K562 (cell line): Measurements from ENCODE around the gene AGFG2. TPM values are rescaled to one million over a fixed set of nuclear protein-coding genes. Genes with fewer than 3 reads are reported as not detected.

Experiments used
- BRD9 ChIP-seq: fragments of 450-650 bp; IDR thresholded peaks from 2 replicates; pipeline ENCODE4 v1.6.1; 2018; ENCODE audit warnings: low read depth; ENCODE audit not compliant: partially characterized antibody
- FOSL1 ChIP-seq: fragments of 200-800 bp; sonication (Bioruptor generic); conservative IDR thresholded peaks from 2 replicates; pipeline ENCODE4 v1.6.1; 2016; ENCODE audit warnings: missing genetic modification characterization, missing compliant biosample characterization
- ILK ChIP-seq: fragments of 450-650 bp; IDR thresholded peaks from 2 replicates; pipeline ENCODE4 v1.6.1; 2016; ENCODE audit warnings: missing genetic modification characterization, low read depth, mild to moderate bottlenecking, missing compliant biosample characterization, moderate library complexity, borderline replicate concordance
- NFATC3 ChIP-seq: fragments of 450-650 bp; IDR thresholded peaks from 2 replicates; pipeline ENCODE4 v1.6.1; 2017; ENCODE audit warnings: mild to moderate bottlenecking
- NR4A1 ChIP-seq, 2 experiments: fragments of 250-450 bp in 1 of 2; fragments of 450-650 bp in 1 of 2; sonication (Bioruptor Pico) in 1 of 2; IDR thresholded peaks; 2 replicates each; pipeline versions ENCODE4 v1.4.0 to v1.6.1; 2016 to 2020; ENCODE audit warnings: mild to moderate bottlenecking in 2 of 2, missing compliant biosample characterization in 1 of 2, missing genetic modification characterization in 1 of 2, moderate library complexity in 1 of 2
- PHF21A ChIP-seq: fragments of 450-650 bp; IDR thresholded peaks from 2 replicates; pipeline ENCODE4 v1.6.1; 2017; ENCODE audit warnings: low read depth, borderline replicate concordance
- SP2 ChIP-seq: IDR thresholded peaks from 2 replicates; pipeline ENCODE4 v1.6.1; 2011; ENCODE audit warnings: mild to moderate bottlenecking, low read depth, low read length, moderate library complexity; ENCODE audit not compliant: poor library complexity, severe bottlenecking; ENCODE audit errors: extremely low read depth
- SREBF2 ChIP-seq: sonication (generic); formaldehyde crosslinking; IDR thresholded peaks from 2 replicates; pipeline ENCODE4 v1.4.0; 2020; ENCODE audit warnings: mild to moderate bottlenecking, missing genetic modification reagents
- U2AF1 ChIP-seq: fragments of 200-400 bp; formaldehyde crosslinking; optimal IDR thresholded peaks from 2 replicates; pipeline ENCODE3; 2017; ENCODE audit warnings: mild to moderate bottlenecking, low read depth, low read length, moderate library complexity
- YBX1 ChIP-seq: fragments of 450-650 bp; IDR thresholded peaks from 2 replicates; pipeline ENCODE4 v1.7.1; 2016; ENCODE audit warnings: mild to moderate bottlenecking
- ZNF780A ChIP-seq: fragments of 250-450 bp; sonication (Bioruptor Pico); IDR thresholded peaks from 2 replicates; pipeline ENCODE4 v1.5.0; 2021; ENCODE audit warnings: mild to moderate bottlenecking
- ZZZ3 ChIP-seq: fragments of 450-650 bp; IDR thresholded peaks from 2 replicates; pipeline ENCODE4 v1.6.1; 2016; ENCODE audit warnings: antibody characterized with exemption, mild to moderate bottlenecking, moderate library complexity
- polyA plus RNA-seq, 8 experiments: library from polyadenylated mRNA; depleted of rRNA in 4 of 8; stranded (reverse) in 5 of 8; unstranded in 3 of 8; fragments of >200 nt; fragmentation: Nextera tagmentation in 2 of 8; fragmentation: Illumina TruSeq in 1 of 8; extraction: Ambion mirVana in 2 of 8; extraction: Trizol in 1 of 8; gene quantifications; 2 replicates each; pipeline versions ENCODE4 v1.2.1 to v1.2.3, GENCODE V29; 2011 to 2014; ENCODE audit warnings: inconsistent platforms in 1 of 8, missing spikeins in 1 of 8
- total RNA-seq, 7 experiments: library from RNA; depleted of rRNA in 6 of 7; stranded (reverse); fragments of >200 nt in 6 of 7; fragmentation: Illumina TruSeq in 2 of 7; extraction: Trizol in 2 of 7; gene quantifications; 2 replicates each; pipeline versions ENCODE4 v1.2.1 to v1.2.3, GENCODE V29; 2011 to 2021; ENCODE audit warnings: low replicate concordance in 1 of 7
- TF ChIP-seq, protein P1 (sequence below): sonication (generic); formaldehyde crosslinking; IDR thresholded peaks from 2 replicates; pipeline ENCODE4 v1.8.0; 2022; ENCODE audit warnings: mild to moderate bottlenecking, low read depth, missing genetic modification reagents
- TF ChIP-seq, protein P2 (sequence below): fragments of 250-450 bp; sonication (Bioruptor Pico); IDR thresholded peaks from 2 replicates; pipeline ENCODE4 v1.8.0; 2022; ENCODE audit warnings: inconsistent platforms, mild to moderate bottlenecking, moderate library complexity, borderline replicate concordance
- TF ChIP-seq, protein P3 (sequence below): fragments of 450-650 bp; IDR thresholded peaks from 2 replicates; pipeline ENCODE4 v1.6.1; 2017; ENCODE audit warnings: mild to moderate bottlenecking, moderate library complexity
- TF ChIP-seq, protein P4 (sequence below): sonication (generic); formaldehyde crosslinking; IDR thresholded peaks from 2 replicates; pipeline ENCODE4 v1.9.0; 2022; ENCODE audit warnings: mild to moderate bottlenecking, missing genetic modification reagents
- TF ChIP-seq, protein P5 (sequence below), 2 experiments: fragments of 450-650 bp; IDR thresholded peaks; 2 replicates each; pipeline ENCODE4 v1.6.1; 2016
- TF ChIP-seq, protein P6 (sequence below): fragments of 250-450 bp; sonication (Bioruptor Pico); IDR thresholded peaks from 2 replicates; pipeline ENCODE4 v1.5.0; 2021; ENCODE audit warnings: mild to moderate bottlenecking, borderline replicate concordance

The AGFG2 gene
- total and polyA plus RNA-seq, 9 of the 15 experiments (the other 6 are each of a cell fraction or from before 2014, with no cell fraction given): 0.31 to 23.1 (median 6.5) TPM

DNA sequence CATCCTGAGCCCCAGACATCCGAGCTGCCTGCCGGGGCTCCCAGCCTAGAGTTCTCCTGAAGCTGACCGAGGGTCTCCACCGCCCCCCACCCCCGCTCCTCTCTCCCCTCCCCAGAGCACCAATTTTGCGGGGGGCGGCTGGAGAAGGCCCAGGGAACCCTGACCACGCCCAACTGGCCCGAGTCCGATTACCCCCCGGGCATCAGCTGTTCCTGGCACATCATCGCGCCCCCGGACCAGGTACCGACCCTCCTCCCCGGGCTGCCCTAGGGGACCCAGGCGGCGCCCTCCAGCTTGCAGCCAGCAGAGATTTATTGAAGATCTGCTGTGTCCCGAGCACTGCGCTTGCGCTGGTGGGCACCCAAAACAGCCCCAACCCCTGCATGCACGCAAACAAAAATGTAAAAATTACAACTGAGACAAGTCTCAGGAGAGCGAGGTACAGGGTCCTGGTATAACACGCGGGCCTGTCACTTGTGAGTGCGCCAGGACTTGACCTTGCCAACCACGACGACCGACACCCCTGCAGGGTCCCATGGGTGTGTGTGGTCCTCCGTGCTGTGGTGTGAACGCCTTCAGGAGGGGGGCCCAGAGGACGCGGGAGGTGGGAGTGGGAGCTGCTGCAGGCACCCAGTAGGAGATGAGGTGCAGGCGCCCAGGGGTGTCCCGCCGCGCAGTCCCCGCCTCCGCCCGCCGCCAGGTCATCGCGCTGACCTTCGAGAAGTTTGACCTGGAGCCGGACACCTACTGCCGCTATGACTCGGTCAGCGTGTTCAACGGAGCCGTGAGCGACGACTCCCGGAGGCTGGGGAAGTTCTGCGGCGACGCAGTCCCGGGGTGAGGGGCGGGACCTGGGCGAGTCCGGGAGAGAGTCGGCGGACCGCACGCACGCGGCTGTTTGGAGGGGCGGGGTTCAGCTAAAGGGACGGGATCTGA is 66.2 kb downstream of the AGFG2 start (continued):
- no peak for TF ChIP-seq U2AF1
- TF ChIP-seq, protein P1, sequence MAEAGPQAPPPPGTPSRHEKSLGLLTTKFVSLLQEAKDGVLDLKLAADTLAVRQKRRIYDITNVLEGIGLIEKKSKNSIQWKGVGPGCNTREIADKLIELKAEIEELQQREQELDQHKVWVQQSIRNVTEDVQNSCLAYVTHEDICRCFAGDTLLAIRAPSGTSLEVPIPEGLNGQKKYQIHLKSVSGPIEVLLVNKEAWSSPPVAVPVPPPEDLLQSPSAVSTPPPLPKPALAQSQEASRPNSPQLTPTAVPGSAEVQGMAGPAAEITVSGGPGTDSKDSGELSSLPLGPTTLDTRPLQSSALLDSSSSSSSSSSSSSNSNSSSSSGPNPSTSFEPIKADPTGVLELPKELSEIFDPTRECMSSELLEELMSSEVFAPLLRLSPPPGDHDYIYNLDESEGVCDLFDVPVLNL (CRISPR knock-in tag): no peak
- no peak for TF ChIP-seq BRD9
- no peak for TF ChIP-seq NR4A1 (CRISPR knock-in tag; IDR thresholded peaks at IDR 0.05)
- TF ChIP-seq NR4A1 (tag; IDR thresholded peaks at IDR 0.05): no peak
- TF ChIP-seq, protein P2, sequence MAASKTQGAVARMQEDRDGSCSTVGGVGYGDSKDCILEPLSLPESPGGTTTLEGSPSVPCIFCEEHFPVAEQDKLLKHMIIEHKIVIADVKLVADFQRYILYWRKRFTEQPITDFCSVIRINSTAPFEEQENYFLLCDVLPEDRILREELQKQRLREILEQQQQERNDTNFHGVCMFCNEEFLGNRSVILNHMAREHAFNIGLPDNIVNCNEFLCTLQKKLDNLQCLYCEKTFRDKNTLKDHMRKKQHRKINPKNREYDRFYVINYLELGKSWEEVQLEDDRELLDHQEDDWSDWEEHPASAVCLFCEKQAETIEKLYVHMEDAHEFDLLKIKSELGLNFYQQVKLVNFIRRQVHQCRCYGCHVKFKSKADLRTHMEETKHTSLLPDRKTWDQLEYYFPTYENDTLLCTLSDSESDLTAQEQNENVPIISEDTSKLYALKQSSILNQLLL (CRISPR knock-in tag): no peak
- TF ChIP-seq, protein P3, sequence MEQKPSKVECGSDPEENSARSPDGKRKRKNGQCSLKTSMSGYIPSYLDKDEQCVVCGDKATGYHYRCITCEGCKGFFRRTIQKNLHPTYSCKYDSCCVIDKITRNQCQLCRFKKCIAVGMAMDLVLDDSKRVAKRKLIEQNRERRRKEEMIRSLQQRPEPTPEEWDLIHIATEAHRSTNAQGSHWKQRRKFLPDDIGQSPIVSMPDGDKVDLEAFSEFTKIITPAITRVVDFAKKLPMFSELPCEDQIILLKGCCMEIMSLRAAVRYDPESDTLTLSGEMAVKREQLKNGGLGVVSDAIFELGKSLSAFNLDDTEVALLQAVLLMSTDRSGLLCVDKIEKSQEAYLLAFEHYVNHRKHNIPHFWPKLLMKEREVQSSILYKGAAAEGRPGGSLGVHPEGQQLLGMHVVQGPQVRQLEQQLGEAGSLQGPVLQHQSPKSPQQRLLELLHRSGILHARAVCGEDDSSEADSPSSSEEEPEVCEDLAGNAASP: no peak
- no peak for TF ChIP-seq SP2
- no peak for TF ChIP-seq YBX1
- TF ChIP-seq, protein P4, sequence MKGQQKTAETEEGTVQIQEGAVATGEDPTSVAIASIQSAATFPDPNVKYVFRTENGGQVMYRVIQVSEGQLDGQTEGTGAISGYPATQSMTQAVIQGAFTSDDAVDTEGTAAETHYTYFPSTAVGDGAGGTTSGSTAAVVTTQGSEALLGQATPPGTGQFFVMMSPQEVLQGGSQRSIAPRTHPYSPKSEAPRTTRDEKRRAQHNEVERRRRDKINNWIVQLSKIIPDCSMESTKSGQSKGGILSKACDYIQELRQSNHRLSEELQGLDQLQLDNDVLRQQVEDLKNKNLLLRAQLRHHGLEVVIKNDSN (CRISPR knock-in tag): no peak
- no peak for TF ChIP-seq ILK (tag)
- no peak for TF ChIP-seq ZZZ3
- peak; percentile 90 for TF ChIP-seq PHF21A
- TF ChIP-seq SREBF2 (CRISPR knock-in tag): no peak
- TF ChIP-seq NFATC3: no peak
- TF ChIP-seq ZNF780A (CRISPR knock-in tag): no peak
- peak; percentile 25; the same call in 1 of the 2 replicates for TF ChIP-seq FOSL1 (tag)
- TF ChIP-seq, protein P5, sequence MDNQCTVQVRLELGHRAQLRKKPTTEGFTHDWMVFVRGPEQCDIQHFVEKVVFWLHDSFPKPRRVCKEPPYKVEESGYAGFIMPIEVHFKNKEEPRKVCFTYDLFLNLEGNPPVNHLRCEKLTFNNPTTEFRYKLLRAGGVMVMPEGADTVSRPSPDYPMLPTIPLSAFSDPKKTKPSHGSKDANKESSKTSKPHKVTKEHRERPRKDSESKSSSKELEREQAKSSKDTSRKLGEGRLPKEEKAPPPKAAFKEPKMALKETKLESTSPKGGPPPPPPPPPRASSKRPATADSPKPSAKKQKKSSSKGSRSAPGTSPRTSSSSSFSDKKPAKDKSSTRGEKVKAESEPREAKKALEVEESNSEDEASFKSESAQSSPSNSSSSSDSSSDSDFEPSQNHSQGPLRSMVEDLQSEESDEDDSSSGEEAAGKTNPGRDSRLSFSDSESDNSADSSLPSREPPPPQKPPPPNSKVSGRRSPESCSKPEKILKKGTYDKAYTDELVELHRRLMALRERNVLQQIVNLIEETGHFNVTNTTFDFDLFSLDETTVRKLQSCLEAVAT (IDR thresholded peaks at IDR 0.05): no peak
- TF ChIP-seq, protein P6, sequence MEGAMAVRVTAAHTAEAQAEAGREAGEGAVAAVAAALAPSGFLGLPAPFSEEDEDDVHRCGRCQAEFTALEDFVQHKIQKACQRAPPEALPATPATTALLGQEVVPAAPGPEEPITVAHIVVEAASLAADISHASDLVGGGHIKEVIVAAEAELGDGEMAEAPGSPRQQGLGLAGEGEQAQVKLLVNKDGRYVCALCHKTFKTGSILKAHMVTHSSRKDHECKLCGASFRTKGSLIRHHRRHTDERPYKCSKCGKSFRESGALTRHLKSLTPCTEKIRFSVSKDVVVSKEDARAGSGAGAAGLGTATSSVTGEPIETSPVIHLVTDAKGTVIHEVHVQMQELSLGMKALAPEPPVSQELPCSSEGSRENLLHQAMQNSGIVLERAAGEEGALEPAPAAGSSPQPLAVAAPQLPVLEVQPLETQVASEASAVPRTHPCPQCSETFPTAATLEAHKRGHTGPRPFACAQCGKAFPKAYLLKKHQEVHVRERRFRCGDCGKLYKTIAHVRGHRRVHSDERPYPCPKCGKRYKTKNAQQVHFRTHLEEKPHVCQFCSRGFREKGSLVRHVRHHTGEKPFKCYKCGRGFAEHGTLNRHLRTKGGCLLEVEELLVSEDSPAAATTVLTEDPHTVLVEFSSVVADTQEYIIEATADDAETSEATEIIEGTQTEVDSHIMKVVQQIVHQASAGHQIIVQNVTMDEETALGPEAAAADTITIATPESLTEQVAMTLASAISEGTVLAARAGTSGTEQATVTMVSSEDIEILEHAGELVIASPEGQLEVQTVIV (CRISPR knock-in tag): no peak
